AG09309 (cell line): ENCODE results near the gene SHROOM1.

Experiments
- DNase-seq: peaks from one replicate; pipeline ENCODE4 v3.0.0-alpha.2; 2010; ENCODE audit warnings: low read depth
- H3K4me3 ChIP-seq: 2 replicates; pipeline ENCODE4 v1.5.1; 2011; ENCODE audit warnings: mild to moderate bottlenecking, low read depth, low read length, moderate library complexity; ENCODE audit not compliant: control insufficient read depth
- TF ChIP-seq, protein P1 (sequence below): IDR thresholded peaks from 2 replicates; pipeline ENCODE4 v1.5.1; 2011; ENCODE audit warnings: mild to moderate bottlenecking, low read depth, low read length, inconsistent platforms; ENCODE audit not compliant: insufficient read depth, control insufficient read depth; ENCODE audit errors: missing control alignments

Gene SHROOM1

DNA sequence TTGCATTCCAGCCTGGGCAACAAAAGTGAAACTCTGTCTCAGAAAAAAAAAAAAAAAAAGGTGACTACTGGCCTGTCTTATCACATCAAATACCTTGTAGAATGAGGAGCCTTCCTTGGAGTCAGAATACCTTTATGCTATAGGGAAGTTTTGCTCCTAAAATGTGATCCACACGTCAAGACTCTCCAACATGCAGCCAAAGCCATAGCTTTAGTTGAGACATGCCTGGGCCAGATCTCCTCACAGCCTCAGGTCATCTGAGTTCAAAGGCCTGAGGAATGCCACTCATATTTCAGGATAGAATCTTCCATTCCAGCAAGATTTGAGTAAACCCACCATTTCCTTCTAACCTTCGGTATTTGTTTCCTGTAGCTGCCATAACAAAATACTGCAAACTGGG is 31.1 kb downstream of the SHROOM1 start:
- TF ChIP-seq, protein P1, sequence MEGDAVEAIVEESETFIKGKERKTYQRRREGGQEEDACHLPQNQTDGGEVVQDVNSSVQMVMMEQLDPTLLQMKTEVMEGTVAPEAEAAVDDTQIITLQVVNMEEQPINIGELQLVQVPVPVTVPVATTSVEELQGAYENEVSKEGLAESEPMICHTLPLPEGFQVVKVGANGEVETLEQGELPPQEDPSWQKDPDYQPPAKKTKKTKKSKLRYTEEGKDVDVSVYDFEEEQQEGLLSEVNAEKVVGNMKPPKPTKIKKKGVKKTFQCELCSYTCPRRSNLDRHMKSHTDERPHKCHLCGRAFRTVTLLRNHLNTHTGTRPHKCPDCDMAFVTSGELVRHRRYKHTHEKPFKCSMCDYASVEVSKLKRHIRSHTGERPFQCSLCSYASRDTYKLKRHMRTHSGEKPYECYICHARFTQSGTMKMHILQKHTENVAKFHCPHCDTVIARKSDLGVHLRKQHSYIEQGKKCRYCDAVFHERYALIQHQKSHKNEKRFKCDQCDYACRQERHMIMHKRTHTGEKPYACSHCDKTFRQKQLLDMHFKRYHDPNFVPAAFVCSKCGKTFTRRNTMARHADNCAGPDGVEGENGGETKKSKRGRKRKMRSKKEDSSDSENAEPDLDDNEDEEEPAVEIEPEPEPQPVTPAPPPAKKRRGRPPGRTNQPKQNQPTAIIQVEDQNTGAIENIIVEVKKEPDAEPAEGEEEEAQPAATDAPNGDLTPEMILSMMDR = no peak
- no peak for DNase-seq
- no peak overlapping the region for H3K4me3 ChIP-seq

DNA sequence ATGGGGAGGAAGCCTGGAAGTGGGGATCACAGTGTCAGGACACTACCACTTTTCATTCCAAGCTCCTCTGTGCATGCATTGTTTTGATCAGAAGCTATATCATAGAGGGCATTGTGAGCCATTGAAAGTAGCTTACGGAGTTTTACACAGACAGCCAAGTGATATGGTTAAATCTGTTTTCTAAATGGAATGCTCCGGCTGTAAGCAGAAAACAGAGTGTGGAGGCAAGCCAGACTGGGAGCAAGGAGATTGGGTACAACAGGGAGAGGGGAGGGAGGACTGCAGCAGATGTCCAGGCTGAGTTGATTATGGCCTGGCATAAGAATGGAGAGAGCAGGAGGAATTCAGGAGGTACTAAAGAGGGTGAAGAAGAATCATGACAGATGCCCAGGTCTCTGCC is 32.8 kb downstream of the SHROOM1 start:
- TF ChIP-seq, protein P1 = no peak
- no peak for DNase-seq
- H3K4me3 ChIP-seq = no peak overlapping the region

DNA sequence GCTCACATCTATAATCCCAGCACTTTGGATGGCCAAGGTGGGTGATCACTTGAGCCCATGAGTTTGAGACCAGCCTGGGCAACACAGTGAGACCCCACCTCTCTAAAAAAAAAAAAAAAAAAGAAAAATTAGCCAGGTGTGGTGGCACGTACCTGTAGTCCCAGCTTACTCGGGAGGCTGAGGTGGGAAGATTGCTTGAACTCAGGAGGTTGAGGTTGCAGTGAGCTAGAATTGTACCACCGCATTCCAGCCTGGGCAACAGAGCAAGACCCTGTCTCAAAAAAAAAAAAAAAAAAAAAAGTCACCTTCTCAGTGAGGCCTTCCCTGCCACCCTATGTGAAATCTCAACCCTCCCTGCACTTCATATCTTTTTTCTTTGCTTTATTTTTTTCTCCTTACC is 39.4 kb downstream of the SHROOM1 start:
- TF ChIP-seq, protein P1 = no peak
- no peak for DNase-seq
- no peak overlapping the region for H3K4me3 ChIP-seq

DNA sequence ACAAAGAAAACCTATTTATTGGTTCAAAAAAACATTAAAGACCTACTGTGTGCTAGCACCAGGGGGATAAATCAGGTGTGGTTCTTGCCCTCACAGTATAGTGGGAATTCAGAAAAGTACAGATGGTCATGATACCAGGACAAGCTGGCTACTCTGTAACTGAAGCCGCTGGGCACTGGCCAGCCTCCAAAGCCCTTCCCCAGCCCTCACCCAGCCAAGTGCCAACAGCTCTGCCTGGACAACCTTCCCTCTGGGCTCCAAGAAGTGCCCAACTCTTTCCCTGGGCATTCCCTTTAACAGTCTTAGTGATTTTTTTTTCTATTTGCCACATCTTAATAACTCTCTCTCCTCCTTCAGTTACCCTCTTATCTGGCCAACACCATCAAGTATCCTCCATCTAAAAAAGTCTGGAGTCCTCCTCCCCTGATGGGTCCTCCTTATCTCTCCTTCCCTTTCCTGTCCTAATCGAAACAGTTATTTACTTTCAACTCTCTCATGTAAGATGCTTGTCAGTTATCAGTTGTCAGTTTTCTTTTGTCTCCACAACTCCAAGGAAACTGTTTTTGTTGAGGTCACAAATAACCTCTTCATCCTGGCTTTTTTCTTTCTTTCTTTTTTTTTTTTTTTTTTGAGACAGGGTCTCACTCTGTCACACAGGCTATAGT is 40.1 kb downstream of the SHROOM1 start:
- TF ChIP-seq, protein P1 = no peak
- no peak overlapping the region for H3K4me3 ChIP-seq
- DNase-seq = no peak

DNA sequence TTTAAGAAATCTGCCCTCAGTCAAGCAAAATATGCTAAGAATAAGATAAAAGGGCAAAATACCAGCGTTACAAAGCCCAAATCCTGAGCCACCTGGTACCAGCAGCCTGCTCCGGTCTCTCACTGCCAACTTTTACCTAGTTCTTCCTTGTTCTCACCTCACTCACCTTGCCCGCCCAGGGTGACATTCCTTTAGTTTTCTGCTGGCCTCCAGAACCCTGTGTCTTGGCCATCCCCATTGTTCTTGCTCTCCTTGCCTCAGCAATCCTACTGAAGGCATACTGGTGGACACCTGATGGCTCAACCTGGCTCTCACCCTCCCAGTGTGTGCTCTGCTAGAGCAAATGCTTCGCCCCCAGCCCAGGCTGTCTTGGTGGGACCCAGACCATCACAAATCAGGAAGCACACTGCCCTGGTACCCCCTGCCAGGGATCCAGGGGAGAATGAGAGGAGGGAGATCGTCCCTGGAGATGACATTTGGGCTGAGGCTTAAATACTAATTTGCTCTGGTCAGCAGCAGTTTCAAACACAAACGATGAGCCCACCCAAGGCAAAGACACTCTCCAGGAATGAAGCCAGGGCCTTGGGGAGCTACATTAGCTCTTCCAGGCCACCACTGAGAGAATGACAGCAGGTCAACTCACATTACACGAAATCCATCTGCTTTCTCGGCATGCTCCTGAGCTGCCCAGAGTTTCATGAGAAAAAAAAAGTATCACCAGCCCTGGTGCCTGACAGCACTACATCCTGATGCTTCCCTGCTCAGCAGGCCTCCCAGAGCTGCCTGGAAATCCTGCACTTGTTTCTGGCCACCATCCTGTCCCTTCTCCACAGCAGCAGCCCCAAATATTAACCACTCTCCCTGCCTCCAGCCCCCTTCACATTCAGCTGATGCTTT is 41.2 kb downstream of the SHROOM1 start:
- no peak overlapping the region for H3K4me3 ChIP-seq
- TF ChIP-seq, protein P1 = no peak
- DNase-seq = no peak

DNA sequence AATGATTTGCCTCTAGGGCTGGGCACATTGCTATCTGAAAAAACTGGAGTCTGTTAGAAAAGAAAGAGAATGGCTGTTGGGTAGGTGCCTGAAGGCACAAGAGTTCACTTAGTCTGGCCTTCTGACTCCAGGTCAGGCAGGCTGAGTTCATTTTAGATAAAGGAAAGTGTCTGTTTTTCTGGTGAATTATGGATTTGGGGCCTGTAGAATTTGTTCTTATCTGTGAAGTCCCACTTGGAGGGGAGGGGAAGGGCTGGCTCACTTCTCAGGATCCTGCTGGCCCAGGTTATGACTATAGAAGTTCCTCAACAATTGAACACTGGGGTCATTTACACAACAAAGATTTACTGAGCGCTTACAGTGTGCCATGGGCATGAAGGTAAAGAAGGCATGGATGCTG is 41.9 kb downstream of the SHROOM1 start:
- no peak for DNase-seq
- TF ChIP-seq, protein P1 = no peak
- H3K4me3 ChIP-seq = no peak overlapping the region
